Nucleus accumbens (tissue), 56 donors: Measurements from ENCODE around the gene PLXNC1.

Experiments used
- DNase-seq, 56 donors: peaks; one replicate each; lab custom pipeline; 2025; lab: John Stamatoyannopoulos, UW

PLXNC1 gene

DNA sequence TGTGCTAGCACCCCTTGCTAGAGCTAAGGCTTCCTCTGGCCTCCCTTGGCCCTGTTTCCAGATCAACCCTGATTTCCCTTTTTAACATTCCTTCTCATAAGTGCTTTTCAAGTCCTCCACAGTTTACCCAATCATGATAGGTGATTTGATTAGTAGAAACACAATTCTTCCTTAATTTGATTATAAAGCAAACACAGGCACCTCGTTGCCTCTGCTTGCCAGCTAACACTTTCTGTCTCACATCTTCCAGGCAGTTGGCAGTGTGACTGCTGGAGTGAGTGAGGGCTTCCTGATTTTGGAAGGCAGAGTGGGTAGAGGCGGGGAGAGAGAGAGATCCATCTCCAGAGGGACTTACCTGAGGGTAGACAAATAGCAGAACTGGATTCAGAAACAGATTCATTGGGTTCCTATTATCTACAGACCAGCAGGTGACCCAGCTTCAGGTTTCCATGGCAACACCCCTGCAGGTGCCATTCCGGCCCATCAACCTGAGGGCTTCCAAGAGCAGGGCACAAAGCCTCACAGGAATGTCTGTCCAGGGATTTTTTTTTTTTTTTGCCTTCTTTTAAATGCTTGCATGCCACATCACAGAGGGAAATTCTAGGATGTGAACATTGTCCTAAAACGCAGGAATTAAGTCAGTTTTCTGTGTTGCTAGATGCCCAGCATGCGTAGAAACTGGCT, 77.7 kb downstream of the PLXNC1 start:
- no peak for DNase-seq

DNA sequence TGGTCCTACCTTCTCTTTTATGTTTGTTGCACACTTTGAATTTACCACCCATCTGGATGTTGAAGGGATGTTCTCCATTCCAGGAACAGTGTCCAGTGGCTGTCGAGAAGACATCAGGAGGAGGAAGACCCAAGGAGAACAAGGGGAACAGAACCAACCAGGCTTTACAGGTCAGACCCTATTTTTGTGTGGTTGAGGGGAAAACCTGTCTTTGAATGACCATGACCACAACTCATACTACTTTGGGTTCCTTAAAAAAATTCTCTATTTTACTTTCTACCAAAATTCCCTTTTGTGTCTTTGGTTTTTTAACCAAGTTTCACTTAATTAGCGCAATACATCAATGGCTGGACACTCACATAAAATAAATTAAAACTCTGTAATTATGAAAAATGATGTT, 78.7 kb downstream of the PLXNC1 start:
- DNase-seq, result no peak

DNA sequence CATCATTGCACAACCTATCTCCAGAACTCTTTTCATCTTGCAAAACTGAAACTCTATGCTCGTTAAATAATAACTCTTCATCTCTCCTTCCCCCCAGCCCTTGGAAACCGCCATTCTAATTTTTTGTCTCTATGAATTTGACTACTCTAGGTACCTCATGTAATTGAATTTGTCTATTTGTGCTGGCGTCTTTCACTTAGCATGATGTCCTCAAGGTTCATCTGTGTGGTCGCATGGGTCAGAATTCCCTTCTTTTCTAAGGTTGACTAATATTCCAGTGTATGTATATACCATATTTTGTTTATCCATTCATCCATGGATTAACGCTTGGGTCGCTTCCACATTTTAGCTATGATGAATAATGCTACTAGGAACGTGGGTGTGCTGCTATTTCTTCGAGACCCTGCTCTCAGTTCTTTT, 80.1 kb downstream of the PLXNC1 start:
- no peak for DNase-seq

DNA sequence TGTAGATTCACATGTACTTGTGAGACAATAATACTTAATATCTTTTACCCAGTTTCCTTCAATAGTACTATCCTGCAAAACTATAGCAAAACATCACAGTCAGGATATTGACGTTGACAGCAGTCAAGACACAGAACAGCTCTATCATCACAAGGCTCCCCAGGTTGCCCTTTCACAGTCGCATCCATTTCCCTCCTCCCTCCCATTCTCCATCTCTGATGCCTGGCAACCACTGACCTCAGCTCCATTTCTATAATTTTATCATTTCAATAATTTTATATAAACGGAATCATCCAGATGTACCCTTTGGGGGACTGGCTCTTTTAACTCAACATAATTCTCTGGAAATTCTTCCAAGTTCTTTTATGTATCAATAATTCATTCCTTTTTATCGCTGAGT, 81.5 kb downstream of the PLXNC1 start:
- no peak for DNase-seq

DNA sequence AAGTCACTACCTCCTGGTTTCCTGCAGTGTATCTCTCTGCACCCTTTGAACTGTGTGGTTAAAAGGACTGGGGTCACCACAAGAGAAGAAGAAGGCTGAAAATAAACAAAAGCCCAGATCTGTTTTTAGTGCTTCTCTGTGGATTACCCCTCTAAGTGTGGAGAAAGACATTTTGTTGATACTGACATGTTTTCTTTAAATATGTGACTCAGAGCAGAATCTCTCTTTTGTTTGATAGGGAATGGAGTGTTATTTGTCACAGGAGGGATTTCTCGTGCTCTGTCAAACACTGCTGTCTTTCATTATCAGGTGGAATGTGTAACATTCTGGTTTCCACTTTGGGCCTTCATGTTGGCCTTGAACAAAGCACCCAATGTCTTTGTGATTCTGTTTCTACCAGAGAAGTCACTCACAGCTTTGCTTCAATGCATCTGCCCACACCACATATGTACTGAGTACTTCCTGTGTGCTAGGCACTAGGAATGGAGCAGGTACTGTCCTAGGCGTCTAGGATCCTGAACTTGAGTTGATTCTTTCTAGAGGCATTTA, 82.1 kb downstream of the PLXNC1 start:
- DNase-seq, result no peak

DNA sequence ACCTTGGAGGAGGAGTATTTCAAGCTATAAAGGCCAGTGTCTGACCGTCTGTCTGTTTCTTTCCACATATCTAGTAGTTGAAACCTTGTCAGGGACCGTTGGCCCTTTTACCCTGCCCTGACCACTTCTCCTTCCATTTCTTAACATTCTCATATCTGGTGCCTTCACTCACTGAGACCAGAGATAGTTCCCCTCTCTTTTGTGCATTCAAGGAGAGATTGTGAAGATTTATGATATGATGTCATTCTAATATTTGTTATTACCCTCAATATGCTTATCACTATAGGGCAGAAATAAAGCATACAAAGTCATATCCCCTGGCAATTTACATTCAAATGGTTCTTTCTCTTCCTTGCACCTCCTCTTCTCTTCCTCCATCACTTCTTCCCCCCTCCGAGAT, 83.3 kb downstream of the PLXNC1 start:
- no peak for DNase-seq

DNA sequence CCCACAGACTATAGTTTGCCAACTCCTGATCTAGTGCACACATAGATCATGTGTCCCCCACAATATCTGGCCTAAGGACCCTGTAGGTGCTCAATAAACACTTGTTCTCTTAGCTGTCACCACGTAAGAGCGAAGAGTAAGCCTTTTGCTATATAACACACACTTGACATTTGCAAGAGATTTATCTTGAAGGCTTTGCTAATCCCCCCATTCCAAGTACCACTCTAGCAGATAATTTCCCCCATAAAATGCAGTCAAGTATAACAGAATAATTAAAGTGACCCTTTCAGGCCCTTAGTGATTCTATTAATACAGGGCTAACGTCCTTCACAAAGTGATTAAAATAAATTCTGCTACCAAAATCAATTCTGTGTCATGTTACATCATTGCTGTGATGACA, 87.5 kb downstream of the PLXNC1 start:
- no peak for DNase-seq

DNA sequence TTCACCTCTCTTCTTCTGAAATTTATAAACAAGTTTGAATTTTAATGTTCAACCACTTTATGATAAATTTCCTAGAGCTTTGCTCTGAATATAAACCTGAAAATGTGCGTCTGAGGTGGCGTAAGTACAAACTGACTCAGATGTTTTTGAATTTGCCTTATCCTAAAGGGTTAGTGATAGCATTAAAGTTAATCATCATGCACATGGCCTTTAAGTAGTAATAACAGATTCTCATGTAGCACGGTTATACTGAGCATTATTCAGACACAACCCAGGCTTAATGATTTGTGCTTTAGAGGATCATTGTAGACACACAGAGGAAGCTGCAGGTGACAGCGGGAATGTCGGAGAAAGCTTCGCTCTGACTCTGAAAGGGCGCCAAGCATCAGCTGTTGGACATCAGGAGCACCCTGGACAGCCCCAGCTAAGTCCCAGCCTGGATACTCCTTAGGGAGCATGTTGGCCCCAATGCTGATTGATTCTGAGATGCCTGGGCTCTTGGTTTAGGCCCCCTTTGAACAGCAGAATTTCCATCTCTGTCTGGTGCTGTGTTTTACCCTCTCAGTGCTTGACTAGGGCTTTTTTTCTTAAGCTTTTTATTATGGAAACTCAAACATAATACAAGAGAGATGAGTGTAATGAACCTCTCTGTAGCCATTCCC, 91.1 kb downstream of the PLXNC1 start:
- DNase-seq, result no peak

DNA sequence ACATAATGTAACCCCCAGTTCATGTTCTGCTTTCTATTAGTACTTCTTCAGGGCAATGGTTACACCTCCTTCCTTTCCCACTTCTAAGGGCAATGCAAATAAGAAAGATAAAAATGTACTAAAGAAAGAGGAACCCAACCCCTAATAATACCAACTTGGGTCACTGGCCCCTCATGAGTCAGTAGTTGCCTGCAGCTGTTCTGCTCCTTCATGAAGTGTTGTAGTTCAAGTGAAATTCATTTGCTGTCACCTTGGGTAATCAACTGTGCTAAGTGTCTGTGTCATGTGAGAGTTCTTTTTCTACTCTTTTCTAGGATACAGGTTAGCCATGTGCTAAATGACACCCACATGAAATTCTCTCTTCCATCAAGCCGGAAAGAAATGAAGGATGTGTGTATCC, 91.8 kb downstream of the PLXNC1 start:
- DNase-seq, result no peak

DNA sequence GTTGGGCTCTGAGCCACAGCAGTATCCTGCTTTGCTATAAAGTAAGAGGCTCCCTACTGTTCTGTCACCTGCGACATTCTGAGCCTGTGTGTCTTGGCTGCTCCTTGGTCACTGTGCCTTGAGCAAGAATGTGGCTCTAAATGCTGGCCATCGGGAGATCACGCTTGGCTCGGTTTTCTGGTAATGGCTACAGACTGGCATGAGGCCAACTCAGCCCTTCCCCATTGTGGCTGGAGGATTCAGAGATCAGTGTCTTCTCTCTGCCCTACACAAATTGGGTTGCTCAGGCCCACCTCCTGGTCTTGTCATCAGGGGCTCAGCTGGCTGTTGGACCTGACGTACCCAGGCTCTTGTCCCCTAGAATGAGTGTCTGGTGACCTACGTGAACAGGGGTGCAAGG, 94.5 kb downstream of the PLXNC1 start:
- no peak for DNase-seq

DNA sequence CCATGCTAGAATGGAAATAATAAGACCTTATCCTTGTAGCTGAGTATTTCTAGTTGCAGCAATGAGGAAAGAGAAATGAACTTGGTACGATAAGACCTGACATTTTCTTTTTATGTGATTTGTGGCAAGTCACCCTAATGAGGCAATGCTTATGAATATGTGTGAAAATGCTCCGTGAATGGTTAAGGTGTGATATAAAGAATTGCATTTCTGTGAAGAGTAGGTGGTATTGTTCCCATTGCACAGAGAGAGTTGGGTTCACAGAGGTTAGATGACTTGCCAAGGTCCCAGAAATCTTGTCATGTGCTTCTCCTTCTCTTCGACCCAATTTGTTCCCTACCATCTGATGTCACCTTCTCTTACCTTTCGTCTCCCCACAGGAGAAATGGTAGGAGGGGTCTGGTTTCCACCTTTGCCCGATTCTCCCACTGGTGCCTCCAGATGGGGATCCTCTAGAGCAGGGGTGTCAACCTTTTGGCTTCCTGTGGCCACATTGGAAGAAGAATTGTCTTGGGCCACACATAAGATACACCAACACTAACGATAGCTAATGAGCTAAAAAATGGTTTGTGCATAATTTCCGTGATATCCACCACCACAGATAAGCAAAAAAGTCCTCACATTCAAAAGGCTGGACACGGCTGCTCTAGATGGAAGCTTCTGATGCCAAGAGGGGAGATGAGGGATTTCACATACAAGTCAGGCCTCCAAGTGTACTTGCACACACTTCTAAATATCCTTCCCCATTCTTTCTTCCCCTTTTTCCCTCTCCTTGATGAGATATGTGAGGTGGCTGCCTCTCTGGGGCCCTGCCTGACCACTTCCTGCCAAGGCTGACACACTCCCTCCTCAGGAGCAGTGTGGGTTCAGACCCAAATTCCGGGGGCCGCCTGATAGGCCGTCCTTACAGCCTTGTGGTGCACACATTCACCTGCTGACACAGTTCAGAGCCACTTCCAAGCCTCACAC, 96.1 kb downstream of the PLXNC1 start:
- DNase-seq, result no peak

DNA sequence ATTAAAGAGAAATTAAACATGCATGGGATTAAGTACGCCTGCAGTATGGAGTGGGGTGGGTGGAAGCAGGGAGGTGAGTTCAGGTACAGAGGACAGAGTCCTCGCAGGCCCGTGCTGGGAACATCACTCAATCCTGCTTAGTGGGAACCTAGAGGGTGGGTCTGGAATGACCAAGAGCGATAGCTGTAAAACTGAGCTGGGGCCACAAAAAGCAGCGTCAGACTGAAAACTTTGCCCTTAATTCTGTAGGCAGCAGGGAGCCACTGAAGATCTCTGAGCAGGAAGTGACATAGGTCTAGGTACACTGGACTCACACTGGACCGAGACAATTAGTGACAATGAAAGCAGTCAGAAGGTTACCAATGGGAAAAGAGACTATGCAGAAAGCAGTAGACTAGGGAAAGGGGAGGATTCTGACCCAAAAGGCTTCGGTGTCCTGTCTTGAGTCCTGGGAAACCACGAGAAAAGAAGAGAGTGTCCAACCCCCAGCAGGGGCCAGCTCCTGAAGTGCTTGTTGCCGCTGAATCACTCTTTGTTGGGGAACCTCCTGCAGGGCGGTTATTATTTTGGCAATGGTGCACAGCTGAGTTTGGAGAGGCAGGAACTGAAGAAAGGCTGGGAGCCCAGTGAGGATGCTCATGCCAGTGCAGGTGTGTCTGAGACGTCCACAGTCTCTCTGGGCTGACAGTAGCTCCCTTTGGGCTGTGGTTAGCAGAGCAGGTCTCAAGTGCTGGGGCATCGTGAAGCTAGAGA, 97.4 kb downstream of the PLXNC1 start:
- DNase-seq, result no peak

DNA sequence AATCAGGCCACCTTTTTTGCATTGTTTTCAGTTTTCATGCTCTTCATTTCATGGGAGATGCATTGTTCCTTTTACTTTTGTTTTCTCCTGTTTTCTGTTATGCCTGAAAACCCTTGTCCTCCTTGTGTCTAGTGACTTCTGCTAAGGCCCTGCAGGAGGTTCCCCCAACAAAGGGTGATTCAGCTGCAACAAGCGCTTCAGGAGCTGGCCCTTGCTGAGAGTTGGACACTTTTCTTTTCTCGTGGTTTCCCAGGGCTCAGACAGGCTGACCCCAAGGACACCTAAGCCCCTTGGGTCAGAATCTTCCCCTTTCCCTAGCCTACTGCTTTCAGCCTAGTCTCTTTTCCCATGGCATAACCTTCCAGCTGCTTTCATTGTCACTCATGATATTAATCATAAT, 98.9 kb downstream of the PLXNC1 start:
- DNase-seq, result no peak

DNA sequence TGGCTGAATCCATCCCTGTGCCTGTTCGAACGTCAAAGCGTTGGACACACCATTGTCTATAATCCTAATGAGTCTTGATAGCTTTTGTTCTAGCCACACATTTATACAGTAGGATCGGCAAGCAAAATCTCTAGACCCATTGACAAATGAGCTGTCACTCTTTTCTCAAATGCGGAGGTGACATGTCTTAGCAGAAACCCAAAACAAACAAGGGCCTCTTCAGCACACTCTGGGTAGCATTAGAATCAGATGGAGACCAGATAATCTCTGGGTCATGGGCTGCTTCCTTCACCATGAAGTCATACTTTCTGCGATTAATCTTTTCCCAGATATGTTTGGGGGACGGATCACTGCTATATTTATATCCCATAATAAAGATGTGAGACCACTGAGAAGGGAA, 100.2 kb downstream of the PLXNC1 start:
- DNase-seq, result no peak

DNA sequence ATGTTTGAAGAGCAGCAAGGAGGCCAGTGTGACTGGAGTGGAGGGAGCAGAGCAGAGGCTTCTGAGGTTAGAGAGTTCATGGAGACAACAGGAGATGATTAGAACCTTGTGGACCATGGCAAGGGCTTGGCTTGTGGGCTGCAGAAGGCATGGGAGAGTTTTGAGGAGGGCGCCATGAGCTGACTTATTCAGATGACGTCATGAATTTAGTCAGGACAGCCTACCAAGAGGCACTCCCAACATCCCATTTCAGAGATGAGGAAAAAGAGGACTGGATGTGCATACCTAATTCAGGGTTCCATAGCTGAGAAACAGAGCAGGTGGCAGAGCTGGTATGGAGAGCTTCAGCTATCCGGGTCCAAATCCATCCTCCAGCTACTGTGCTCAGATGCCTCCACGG, 101.8 kb downstream of the PLXNC1 start:
- DNase-seq, result no peak

DNA sequence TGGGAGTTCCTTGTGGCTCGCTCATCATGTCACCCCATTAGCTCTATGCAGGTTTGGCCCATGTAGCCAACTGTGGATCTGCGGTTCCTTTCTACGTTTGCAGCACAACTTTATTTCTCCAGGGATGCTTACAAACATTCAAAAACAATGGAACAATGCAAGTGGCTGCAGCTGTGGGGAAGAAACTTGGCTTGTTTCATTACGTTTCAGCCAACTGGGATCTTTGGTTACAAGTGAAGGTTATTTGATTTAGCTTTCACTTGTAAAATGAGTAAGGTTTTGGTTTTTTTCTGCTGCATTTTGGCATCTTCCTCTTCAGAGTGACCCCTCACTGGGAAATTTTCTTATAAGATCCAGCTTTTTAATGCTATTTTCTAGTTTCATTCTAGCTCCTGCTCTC, 105.9 kb downstream of the PLXNC1 start:
- peak in 2 of 56 donors; percentile 6 to 21 for DNase-seq

DNA sequence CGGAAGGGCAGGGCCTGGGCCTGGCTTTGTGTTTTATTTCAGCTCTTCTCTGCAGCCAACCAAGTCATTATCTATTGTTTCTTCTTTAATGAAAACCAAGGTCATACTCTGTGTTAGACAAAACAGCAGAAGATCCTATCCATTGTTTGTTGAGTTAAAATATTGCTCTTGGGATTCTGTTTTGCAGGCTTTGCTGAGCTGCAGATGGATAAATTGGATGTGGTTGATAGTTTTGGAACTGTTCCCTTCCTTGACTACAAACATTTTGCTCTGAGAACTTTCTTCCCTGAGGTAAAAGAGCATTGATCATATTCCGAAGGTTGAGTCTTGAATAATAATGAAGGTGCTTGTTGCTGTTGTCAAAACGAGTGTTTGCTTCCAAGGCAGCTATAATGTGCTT, 106.6 kb downstream of the PLXNC1 start:
- DNase-seq, result no peak

DNA sequence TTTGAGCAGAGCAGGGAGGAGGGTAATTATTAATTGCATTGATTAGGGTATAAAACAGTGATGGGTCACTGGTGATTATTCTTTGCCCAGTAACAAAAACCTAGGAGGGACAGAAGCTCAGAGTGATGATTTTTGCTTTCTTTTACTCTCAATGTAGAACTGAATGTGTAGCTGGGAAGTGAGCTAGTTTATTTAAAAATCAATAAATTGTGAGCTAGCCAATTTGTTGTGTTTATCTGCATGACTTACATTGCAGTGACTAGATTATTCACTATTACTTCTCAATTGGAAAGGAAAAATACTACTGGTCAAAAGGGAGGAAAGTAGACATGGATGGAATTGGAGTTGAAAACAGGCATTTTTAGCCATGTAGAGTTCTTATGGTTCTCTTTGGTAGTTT, 107.1 kb downstream of the PLXNC1 start:
- no peak for DNase-seq

DNA sequence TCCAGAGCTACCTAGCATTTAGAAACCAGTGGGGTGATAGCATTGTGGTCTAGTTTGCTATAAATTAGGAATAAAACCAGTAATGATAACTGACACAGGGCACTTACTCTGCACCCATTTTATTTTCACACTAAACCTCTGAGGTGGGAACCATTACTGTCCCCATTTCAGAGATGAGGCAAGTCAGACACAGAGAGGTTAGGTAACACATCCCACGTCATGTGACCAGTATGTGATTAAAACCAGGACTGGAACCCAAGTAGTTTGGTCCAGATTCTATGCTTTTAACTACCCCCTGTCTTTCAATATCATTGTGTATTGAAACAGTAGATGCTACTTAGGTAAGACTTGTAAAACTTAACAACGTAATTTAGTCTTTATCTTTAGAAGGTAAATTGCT, 110.2 kb downstream of the PLXNC1 start:
- DNase-seq, result no peak

DNA sequence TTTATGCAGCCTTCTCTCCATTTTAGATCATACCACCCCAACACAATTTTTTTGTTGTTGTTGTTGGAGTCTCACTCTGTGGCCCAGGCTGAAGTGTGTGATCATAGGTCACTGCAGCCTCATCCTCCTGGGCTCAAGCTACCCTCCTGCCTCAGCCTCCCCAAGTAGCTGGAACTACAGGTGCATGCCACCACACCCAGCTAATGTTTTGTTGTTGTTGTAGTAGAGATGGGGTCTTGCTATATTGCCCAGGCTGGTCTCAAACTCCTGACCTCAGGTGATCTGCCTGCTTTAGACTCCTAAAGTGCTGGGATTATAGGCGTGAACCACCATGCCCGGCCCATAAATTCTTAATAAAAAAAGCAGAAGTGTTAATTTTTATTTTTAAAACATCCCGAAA, 111.6 kb downstream of the PLXNC1 start:
- no peak for DNase-seq
